SH-SY5Y (cell line): ENCODE data around the gene PNPLA2.

ENCODE experiments used
- GATA2 ChIP-seq: IDR thresholded peaks from 2 replicates; pipeline ENCODE4 v1.6.1; 2011; ENCODE audit warnings: mild to moderate bottlenecking, low read depth, low read length
- GATA3 ChIP-seq: IDR thresholded peaks from 2 replicates; pipeline ENCODE4 v1.6.1; 2011; ENCODE audit warnings: low read depth, mild to moderate bottlenecking, low read length, moderate library complexity

The PNPLA2 gene

DNA sequence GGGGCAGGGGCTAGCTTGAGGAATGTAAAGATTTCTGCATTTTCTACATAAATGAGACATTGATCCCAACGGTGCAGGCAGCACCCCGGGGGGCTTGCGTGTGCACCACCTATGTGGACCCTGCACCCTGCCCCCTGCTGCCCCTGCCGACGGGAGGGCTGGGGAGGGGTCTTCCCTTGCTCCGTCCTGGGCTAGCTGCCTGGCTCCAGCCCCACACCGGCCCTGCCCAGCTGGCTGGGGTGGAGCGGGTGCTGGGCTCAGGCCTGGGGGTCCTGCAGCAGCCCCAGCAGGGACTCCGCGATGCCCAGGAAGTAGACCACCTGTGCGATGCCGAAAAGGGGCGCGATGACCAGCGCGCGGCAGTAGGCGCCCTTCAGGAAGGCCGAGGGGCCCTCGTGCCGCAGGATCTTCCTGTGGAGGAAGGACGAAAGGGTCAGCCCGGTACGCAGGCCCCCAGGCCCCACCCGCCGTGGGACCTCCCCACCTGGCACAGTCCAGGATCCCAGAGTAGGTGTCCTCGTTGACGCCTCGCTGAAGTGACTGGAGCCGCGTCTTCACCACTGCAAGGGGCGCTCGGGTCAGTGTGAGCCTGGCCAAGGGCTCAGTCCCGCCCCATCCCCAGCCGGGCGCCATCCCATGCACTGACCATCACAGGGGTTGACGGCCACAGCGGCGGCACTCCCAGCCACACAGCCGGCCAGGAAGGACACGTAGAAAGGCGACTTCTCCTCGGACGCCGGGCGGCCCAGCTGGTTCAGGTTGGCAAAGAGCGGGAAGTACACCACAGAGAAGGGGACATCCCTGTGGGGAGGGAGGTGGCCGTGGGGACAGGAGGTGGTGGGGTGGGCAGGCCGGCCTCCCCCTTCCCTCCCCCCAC lies 26.8 kb upstream of the PNPLA2 start:
- TF ChIP-seq GATA2 (no peak), GATA3 (no peak)

DNA sequence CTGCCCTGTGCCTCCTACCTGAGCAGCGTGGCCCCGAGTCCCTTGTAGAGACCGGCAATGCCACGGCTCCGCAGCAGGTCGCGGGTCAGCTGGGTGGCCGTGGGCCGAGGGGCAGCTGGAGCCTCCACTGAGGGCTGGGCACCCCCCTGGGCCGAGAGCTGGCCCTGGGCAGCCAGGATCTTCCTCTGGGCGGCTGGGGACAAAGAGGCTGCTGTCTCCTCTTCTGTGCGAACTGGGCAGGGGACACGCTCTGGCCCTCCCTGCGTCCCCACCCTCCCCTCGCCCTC lies 26.2 kb upstream of the PNPLA2 start:
- no peak for TF ChIP-seq GATA2
- no peak for TF ChIP-seq GATA3

DNA sequence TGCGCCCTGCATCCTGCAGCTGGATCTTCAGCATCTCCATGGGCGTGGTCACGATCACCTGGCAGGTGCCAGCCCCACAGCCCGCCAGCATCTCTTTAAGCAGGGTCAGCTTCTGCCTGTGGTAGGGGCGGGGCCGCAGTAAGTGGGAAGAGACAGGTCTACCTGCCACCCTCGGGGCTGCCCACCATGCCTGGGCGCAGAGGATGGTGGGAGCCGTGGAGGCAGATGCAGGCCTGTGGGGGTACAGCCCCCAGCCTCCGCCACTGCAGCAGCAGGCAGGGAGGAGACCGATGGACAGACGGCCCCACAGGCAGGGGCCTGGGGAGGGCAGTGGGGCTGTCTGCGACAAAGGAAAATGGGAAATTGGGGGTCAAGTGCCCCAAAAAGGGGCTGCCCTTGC lies 25.8 kb upstream of the PNPLA2 start:
- no peak for TF ChIP-seq GATA2
- no peak for TF ChIP-seq GATA3

- TF ChIP-seq GATA2: no peak
- TF ChIP-seq GATA3: no peak
These were observed 25.2 kb upstream of the PNPLA2 start for GRCh38 chr11:793556-793955.

GRCh38 chr11:794013-794765 lies 24.5 kb upstream of the PNPLA2 start:
- TF ChIP-seq GATA3 (no peak), GATA2 (no peak)

- TF ChIP-seq GATA3 (no peak), GATA2 (no peak)
These were observed 23.7 kb upstream of the PNPLA2 start for GRCh38 chr11:794766-795633.

GRCh38 chr11:795634-796564 lies 22.8 kb upstream of the PNPLA2 start:
- TF ChIP-seq GATA3 (no peak), GATA2 (no peak)

DNA sequence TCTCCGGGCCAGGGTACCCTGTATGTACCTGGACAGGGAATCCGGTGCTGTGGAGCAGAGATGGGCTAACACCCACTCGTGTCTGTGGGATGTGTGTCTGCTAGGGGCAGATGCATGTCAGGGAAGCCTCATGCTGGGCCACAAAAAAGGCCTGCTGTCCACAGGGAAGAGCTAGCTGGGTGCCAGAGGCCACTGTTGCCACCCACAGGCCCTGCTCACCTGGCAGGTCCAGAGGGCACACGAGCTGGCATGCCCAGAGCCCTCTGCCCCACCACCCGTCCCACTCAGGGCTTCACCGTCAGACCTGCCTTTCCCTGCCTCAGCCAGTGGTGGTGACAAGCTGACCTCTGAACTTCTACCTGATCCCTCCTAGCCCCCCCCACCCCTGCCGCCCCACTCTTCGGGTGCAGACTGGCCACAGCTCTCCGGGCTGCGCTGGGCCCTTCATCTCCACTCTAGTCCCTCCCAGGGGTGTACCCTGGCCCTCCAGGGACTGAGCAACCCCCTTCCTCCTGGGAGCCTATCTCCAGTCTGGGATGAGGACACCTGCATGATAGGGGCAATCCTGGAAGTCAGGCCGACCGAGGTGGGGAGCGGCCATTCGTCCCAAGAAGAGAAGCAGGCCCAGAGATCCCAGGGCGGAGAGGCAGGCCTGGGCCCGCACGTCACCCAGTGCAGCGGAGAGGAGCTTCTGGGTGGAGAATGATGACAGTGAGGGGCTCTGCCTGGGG lies 22.0 kb upstream of the PNPLA2 start:
- TF ChIP-seq GATA2 (no peak), GATA3 (no peak)

DNA sequence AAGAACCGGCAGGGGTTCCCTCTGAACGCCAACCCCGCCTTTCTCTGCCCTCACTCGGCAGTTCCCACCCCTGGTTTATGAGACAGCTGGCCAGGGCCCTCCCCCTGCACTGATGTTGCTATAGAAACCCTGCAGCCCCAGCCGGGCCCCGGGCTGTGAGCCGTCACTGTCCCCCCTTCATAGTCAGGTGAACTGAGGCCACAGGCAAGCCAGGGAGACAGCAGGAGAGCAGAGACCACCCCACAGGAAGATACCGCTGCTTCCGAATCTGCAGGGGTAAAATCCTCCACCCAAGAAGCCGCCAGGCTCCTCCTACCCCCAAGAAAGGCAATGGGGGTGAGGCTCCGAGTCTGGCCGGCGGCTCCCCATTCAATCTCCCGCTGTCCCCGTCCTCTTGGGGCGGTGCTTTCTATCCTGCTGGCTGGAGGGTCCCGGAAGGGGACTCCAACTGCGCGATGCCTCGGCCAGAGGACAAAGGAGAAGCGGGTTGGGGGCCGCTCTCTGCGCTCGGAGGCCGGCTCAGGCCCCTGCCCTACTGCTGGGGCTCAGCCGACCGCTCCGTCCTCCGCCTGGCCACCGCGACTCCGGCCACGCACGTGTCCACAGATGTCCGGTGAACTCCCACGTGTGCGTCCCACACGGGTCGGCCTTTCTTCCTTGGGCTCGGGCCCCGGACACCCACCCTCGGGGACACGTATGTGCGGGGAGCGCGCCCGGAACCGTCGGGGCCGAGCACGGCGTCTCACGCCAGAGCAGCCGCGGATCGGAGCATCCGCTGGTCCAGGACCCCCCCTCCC lies 21.2 kb upstream of the PNPLA2 start:
- no peak for TF ChIP-seq GATA3
- TF ChIP-seq GATA2: no peak

GRCh38 chr11:798093-798713 lies 20.5 kb upstream of the PNPLA2 start, which contains the start of gene SLC25A22:
TSS of gene SLC25A22 (minus strand) at chr11:798281. CDS start at chr11:795006, 3,275 bp downstream.
- TF ChIP-seq GATA2: no peak
- no peak for TF ChIP-seq GATA3

- TF ChIP-seq GATA3: no peak
- TF ChIP-seq GATA2: no peak
These were observed 18.9 kb upstream of the PNPLA2 start for GRCh38 chr11:799641-800316.
